Neural progenitor cell (in vitro differentiated cells): Measurements from ENCODE around the gene ERBB4. TPM values are rescaled to one million over a fixed set of nuclear protein-coding genes. Genes with fewer than 3 reads are reported as not detected.

ENCODE experiments used
- DNase-seq: peaks from one replicate; pipeline ENCODE4 v3.0.0-alpha.2; 2016; ENCODE audit warnings: low spot score
- H2AFZ ChIP-seq: fragments of 200-600 bp; sonication (generic); replicated peaks from 2 replicates; pipeline ENCODE4 v1.6.1; 2016; ENCODE audit warnings: antibody characterized with exemption
- H3F3A ChIP-seq: fragments of 200-600 bp; sonication (generic); 2 replicates; pipeline ENCODE4 v1.6.1; 2016; ENCODE audit warnings: antibody characterized with exemption, low read depth
- H3K27ac ChIP-seq: fragments of 200-600 bp; sonication (generic); 2 replicates; pipeline ENCODE4 v1.5.1; 2016; ENCODE audit warnings: mild to moderate bottlenecking
- H3K27me3 ChIP-seq: fragments of 200-600 bp; sonication (generic); 2 replicates; pipeline ENCODE4 v1.6.1; 2016; ENCODE audit warnings: mild to moderate bottlenecking, moderate library complexity
- H3K36me3 ChIP-seq: fragments of 200-600 bp; sonication (generic); 2 replicates; pipeline ENCODE4 v1.5.1; 2016
- H3K4me1 ChIP-seq: fragments of 200-600 bp; sonication (generic); 2 replicates; pipeline ENCODE4 v1.6.1; 2016; ENCODE audit warnings: mixed run types
- H3K4me2 ChIP-seq: fragments of 200-600 bp; sonication (generic); 2 replicates; pipeline ENCODE4 v1.6.1; 2016
- H3K4me3 ChIP-seq: fragments of 200-600 bp; sonication (generic); 2 replicates; pipeline ENCODE4 v1.5.1; 2016
- H3K79me2 ChIP-seq: fragments of 200-600 bp; sonication (generic); 2 replicates; pipeline ENCODE4 v1.6.1; 2016; ENCODE audit warnings: low read depth
- H3K9ac ChIP-seq: fragments of 200-600 bp; sonication (generic); 2 replicates; pipeline ENCODE4 v1.6.1; 2016
- H3K9me3 ChIP-seq: fragments of 200-600 bp; sonication (generic); 2 replicates; pipeline ENCODE4 v1.5.1; 2016; ENCODE audit warnings: low read depth
- H4K20me1 ChIP-seq: fragments of 200-600 bp; sonication (generic); 2 replicates; pipeline ENCODE4 v1.6.1; 2016; ENCODE audit warnings: low read depth
- H3K27ac Mint-ChIP-seq: 3 replicates; pipeline ENCODE4 v1.8.0; 2021; ENCODE audit warnings: mixed read lengths
- H3K27me3 Mint-ChIP-seq: 2 replicates; pipeline ENCODE4 v1.8.0; 2022; ENCODE audit warnings: low read depth, mild to moderate bottlenecking, inconsistent platforms, moderate library complexity, mixed read lengths; ENCODE audit not compliant: insufficient read depth
- H3K36me3 Mint-ChIP-seq: 3 replicates; pipeline ENCODE4 v1.8.0; 2021; ENCODE audit warnings: mixed read lengths
- H3K4me1 Mint-ChIP-seq: 3 replicates; pipeline ENCODE4 v1.8.0; 2021; ENCODE audit warnings: mixed read lengths
- H3K4me3 Mint-ChIP-seq: 3 replicates; pipeline ENCODE4 v1.8.0; 2021; ENCODE audit warnings: mild to moderate bottlenecking, moderate library complexity, mixed read lengths
- H3K9me3 Mint-ChIP-seq: 3 replicates; pipeline ENCODE4 v1.8.0; 2020; ENCODE audit warnings: mixed read lengths
- EZH2 ChIP-seq: fragments of 200-600 bp; sonication (generic); IDR thresholded peaks from 2 replicates; pipeline ENCODE4 v1.6.1; 2017; ENCODE audit warnings: antibody characterized with exemption, mild to moderate bottlenecking, moderate library complexity
- EZH2phosphoT487 ChIP-seq: fragments of 200-600 bp; sonication (generic); IDR thresholded peaks from 2 replicates; pipeline ENCODE4 v1.6.1; 2017; ENCODE audit warnings: antibody characterized with exemption
- total RNA-seq: library from RNA; depleted of rRNA; stranded (reverse); fragments of >200 nt; gene quantifications from 2 replicates; pipeline ENCODE4 v1.2.3, GENCODE V29; 2015; ENCODE audit warnings: low replicate concordance
- TF ChIP-seq, protein P1 (sequence below): fragments of 200-600 bp; sonication (generic); IDR thresholded peaks from 2 replicates; pipeline ENCODE4 v1.5.1; 2017; ENCODE audit warnings: antibody characterized with exemption, mild to moderate bottlenecking

The ERBB4 gene
- total RNA-seq, 1 donor from 2014 or later = 1.5 TPM

DNA sequence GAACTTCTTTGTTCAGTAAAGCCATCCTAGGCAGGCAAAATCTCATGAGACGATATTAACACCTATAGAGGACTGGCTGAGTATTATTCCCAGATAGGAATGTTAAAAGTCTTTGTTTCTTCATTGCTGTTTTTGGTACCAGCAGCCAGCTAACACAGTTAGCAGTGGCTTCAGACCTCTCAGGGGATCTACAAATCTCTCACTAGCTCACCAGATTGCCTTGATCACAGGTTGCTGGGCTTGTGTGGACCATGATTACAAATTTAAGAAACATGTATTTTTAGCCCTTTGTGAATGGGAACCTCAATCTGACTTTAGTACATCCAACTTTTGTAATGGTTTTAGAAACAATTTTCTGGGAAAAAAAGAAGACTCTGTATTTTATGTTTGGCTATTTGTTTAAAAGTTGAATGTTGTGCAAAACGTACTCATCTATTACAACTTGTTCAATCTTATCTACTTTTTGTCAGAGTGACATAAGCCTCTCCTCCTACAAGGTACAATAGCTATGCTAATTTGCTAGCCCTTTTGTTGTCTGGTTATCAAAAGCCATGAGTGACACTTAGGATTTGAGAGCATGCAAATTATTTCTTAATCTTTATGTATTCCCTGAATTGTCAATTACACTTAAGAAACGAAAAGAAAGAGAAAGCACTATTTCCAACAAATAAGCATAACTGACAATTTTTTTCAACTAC, 693.1 kb downstream of the ERBB4 start:
- Histone ChIP-seq H4K20me1 (no peaks in the 10 kb centered on the region), H3K4me2 (peak overlapping the region; percentile 43), H3K4me3 (no peak overlapping the region), H3K4me1 (peaks cover 20% of the 10 kb centered on the region), H3K27ac (no peak overlapping the region), H3K36me3 (no peaks in the 10 kb centered on the region), H3F3A (no peaks in the 10 kb centered on the region), H3K79me2 (no peaks in the 10 kb centered on the region), H3K9me3 (no peaks in the 10 kb centered on the region), H3K9ac (no peak overlapping the region), H3K27me3 (no peaks in the 10 kb centered on the region), H2AFZ (peak overlapping the region; percentile 2)
- H3K4me3 Mint-ChIP-seq = peak overlapping the region; percentile 6
- H3K27ac Mint-ChIP-seq = peak overlapping the region; percentile 97
- TF ChIP-seq EZH2phosphoT487 (no peak), EZH2 (no peak)
- TF ChIP-seq, protein P1, sequence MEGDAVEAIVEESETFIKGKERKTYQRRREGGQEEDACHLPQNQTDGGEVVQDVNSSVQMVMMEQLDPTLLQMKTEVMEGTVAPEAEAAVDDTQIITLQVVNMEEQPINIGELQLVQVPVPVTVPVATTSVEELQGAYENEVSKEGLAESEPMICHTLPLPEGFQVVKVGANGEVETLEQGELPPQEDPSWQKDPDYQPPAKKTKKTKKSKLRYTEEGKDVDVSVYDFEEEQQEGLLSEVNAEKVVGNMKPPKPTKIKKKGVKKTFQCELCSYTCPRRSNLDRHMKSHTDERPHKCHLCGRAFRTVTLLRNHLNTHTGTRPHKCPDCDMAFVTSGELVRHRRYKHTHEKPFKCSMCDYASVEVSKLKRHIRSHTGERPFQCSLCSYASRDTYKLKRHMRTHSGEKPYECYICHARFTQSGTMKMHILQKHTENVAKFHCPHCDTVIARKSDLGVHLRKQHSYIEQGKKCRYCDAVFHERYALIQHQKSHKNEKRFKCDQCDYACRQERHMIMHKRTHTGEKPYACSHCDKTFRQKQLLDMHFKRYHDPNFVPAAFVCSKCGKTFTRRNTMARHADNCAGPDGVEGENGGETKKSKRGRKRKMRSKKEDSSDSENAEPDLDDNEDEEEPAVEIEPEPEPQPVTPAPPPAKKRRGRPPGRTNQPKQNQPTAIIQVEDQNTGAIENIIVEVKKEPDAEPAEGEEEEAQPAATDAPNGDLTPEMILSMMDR = no peak
- H3K9me3 Mint-ChIP-seq = no peaks in the 10 kb centered on the region
- no peaks in the 10 kb centered on the region for H3K27me3 Mint-ChIP-seq
- H3K4me1 Mint-ChIP-seq = peaks cover 51% of the 10 kb centered on the region
- H3K36me3 Mint-ChIP-seq = no peaks in the 10 kb centered on the region
- peak; percentile 16 for DNase-seq

DNA sequence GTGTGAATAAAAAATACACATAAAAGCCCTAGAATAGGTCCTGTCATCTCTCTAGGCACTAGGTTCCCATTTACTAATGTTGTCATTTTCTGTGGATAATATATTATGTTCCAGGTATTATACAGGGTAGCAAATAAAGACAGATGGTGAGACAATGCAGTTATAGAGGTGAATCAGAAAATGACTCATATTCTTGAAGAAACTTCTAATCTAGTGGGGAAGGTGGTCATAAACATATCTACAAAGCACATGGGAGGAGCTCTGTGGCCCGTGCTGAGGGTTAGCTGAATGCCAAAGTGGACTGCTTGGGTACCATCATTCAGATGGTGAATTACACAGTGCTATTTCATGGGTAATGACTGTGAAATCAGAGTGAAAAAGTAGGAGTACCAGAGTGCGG, 700.9 kb downstream of the ERBB4 start:
- H2AFZ ChIP-seq = no peak overlapping the region
- no peaks in the 10 kb centered on the region for H3K27me3 ChIP-seq
- DNase-seq = no peak
- H3F3A ChIP-seq = no peaks in the 10 kb centered on the region
- no peak overlapping the region for H3K27ac ChIP-seq
- H4K20me1 ChIP-seq = no peaks in the 10 kb centered on the region
- no peak overlapping the region for H3K9ac ChIP-seq
- Mint-ChIP-seq H3K27me3 (no peaks in the 10 kb centered on the region), H3K9me3 (peaks cover 5% of the 10 kb centered on the region), H3K4me1 (peaks cover 13% of the 10 kb centered on the region), H3K4me3 (no peak overlapping the region), H3K36me3 (peaks cover 6% of the 10 kb centered on the region), H3K27ac (no peak overlapping the region)
- no peak overlapping the region for H3K4me2 ChIP-seq
- no peaks in the 10 kb centered on the region for H3K79me2 ChIP-seq
- no peaks in the 10 kb centered on the region for H3K9me3 ChIP-seq
- no peaks in the 10 kb centered on the region for H3K4me1 ChIP-seq
- H3K36me3 ChIP-seq = no peaks in the 10 kb centered on the region
- TF ChIP-seq EZH2 (no peak), EZH2phosphoT487 (no peak)
- TF ChIP-seq, protein P1 = no peak
- H3K4me3 ChIP-seq = no peak overlapping the region

DNA sequence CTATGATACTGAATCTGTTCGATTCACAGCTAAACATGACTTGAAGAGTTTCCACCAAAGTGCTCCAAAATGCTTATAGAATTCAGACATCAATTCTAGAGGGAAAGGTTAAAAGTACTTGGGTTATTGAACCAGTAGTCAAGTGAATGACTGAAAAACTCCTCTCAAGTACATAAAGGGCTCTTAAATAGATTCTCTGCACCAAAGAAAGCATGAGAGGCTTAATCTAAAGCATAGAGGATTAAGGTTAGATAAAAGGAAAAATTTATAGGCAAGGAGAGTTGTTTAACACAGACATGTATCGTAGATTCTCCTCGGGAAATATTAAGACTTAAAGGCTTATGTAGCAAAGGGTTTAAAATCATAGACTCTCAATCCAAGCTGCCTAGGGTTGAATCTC, 701.4 kb downstream of the ERBB4 start:
- H2AFZ ChIP-seq = no peak overlapping the region
- Mint-ChIP-seq H3K36me3 (peaks cover 6% of the 10 kb centered on the region), H3K27me3 (no peaks in the 10 kb centered on the region), H3K9me3 (peaks cover 5% of the 10 kb centered on the region), H3K4me3 (no peak overlapping the region), H3K27ac (no peak overlapping the region), H3K4me1 (peaks cover 12% of the 10 kb centered on the region)
- no peaks in the 10 kb centered on the region for H3K36me3 ChIP-seq
- H3F3A ChIP-seq = no peaks in the 10 kb centered on the region
- H3K9ac ChIP-seq = no peak overlapping the region
- H3K4me3 ChIP-seq = no peak overlapping the region
- TF ChIP-seq EZH2 (no peak), EZH2phosphoT487 (no peak)
- TF ChIP-seq, protein P1 = no peak
- H3K9me3 ChIP-seq = no peaks in the 10 kb centered on the region
- no peaks in the 10 kb centered on the region for H3K4me1 ChIP-seq
- H3K27me3 ChIP-seq = no peaks in the 10 kb centered on the region
- H4K20me1 ChIP-seq = no peaks in the 10 kb centered on the region
- DNase-seq = no peak
- no peaks in the 10 kb centered on the region for H3K79me2 ChIP-seq
- no peak overlapping the region for H3K27ac ChIP-seq
- H3K4me2 ChIP-seq = no peak overlapping the region
